Stomach (tissue), 9 donors: ENCODE data around the gene GAS6. TPM values are rescaled to one million over a fixed set of nuclear protein-coding genes. Genes with fewer than 3 reads are reported as not detected.

Experiments used
- DNase-seq, 2 donors: peaks; one replicate each; pipeline versions ENCODE4 v3.0.0 to v3.0.0-alpha.2; 2013 to 2019
- H3K27ac ChIP-seq, 5 donors: fragments of 200-600 bp in 4 of 5; sonication (generic) in 4 of 5; one replicate each; pipeline ENCODE4 v1.5.1; 2013 to 2019; ENCODE audit warnings: mild to moderate bottlenecking in 1 of 5, moderate library complexity in 1 of 5
- H3K27me3 ChIP-seq, 3 donors: fragments of 200-600 bp; sonication (generic); one replicate each; pipeline ENCODE4 v1.5.1; 2017 to 2019; ENCODE audit warnings: mixed run types in 1 of 3
- H3K36me3 ChIP-seq, 4 donors: fragments of 200-600 bp; sonication (generic); 1 replicate in 3 of 4; 2 replicates in 1 of 4; pipeline ENCODE4 v1.5.1; 2016 to 2019
- H3K4me1 ChIP-seq, 4 donors: fragments of 200-600 bp; sonication (generic); one replicate each; pipeline ENCODE4 v1.5.1; 2016 to 2019
- H3K4me3 ChIP-seq, 4 donors: fragments of 200-600 bp; sonication (generic) in 3 of 4; one replicate each; pipeline ENCODE4 v1.5.1; 2016 to 2019; ENCODE audit warnings: mild to moderate bottlenecking in 1 of 4
- H3K9me3 ChIP-seq, 4 donors: fragments of 200-600 bp; sonication (generic); one replicate each; pipeline ENCODE4 v1.5.1; 2016 to 2019
- CTCF ChIP-seq, 7 experiments: fragments of 450-650 bp in 4 of 7; fragments of 200-600 bp in 3 of 7; sonication (generic) in 3 of 7; IDR thresholded peaks; one replicate each; pipeline ENCODE4 v1.5.1; 2016 to 2019; ENCODE audit warnings: antibody characterized with exemption in 7 of 7, control low read depth in 2 of 7, mild to moderate bottlenecking in 1 of 7
- EP300 ChIP-seq: sonication (generic); formaldehyde crosslinking; IDR thresholded peaks from one replicate; pipeline ENCODE4 v1.6.1; 2017; ENCODE audit warnings: antibody characterized with exemption
- POLR2A ChIP-seq, 4 donors: fragments of 450-650 bp; IDR thresholded peaks; one replicate each; pipeline ENCODE4 v1.6.1; 2016; ENCODE audit warnings: antibody characterized with exemption in 4 of 4, control low read depth in 2 of 4, mild to moderate bottlenecking in 1 of 4, moderate library complexity in 1 of 4
- POLR2AphosphoS5 ChIP-seq, 3 donors: sonication (generic); formaldehyde crosslinking; IDR thresholded peaks; one replicate each; pipeline ENCODE4 v1.6.1; 2016; ENCODE audit warnings: antibody characterized with exemption in 3 of 3
- WGBS, 5 donors: extraction: QIAGEN DNeasy Blood & Tissue Kit in 3 of 5; methylation state at CpG; one replicate each; pipeline versions ENCODE4 v1.1.5 to v1.1.7; 2013 to 2018; 5-methylcytosine and 5-hydroxymethylcytosine counted together
- intact Hi-C: fragments of 100-400 bp; cut with DNase I; formaldehyde crosslinking; loops from one replicate; pipeline ENCODE4 v1.15.1; 2023; ENCODE audit warnings: low total_unique reads
- polyA plus RNA-seq, 3 donors: library from polyadenylated mRNA; stranded (reverse); fragments of 200-250 nt; gene quantifications; one replicate each; pipeline ENCODE4 v1.2.3, GENCODE V29; 2013
- total RNA-seq, 5 donors: library from RNA; depleted of rRNA; stranded (reverse); fragments of >200 nt; gene quantifications; one replicate each; pipeline versions ENCODE4 v1.1.0 to v1.2.3, GENCODE V29; 2014 to 2016
- donor health status: healthy with polysubstance abuse.
- donor health status: Bipolar disorder and iron deficiency.
- donor health status: healthy.

GAS6 gene
- total and polyA plus RNA-seq, 8 donors = 31.4 to 409 (median 92.9) TPM

- peaks cover 0 to 18% (median 7%) of the 10 kb centered on the region in 3 donors for H3K27me3 ChIP-seq
- no peak overlapping the region for H3K27ac ChIP-seq
- intact Hi-C loops = no loop called here
- WGBS, 5 donors = 74 to 83% (median 81%) methylated on average over 13 to 14 of the region's 14 CpGs
- TF ChIP-seq CTCF (IDR thresholded peaks at IDR 0.05) (no peak), POLR2A (IDR thresholded peaks at IDR 0.05) (no peak), POLR2AphosphoS5 (IDR thresholded peaks at IDR 0.05) (no peak), EP300 (no peak)
- H3K4me3 ChIP-seq = no peak overlapping the region
- no peaks in the 10 kb centered on the region for H3K4me1 ChIP-seq
- DNase-seq = peak in 1 of 2 donors; percentile 11
- H3K9me3 ChIP-seq = no peaks in the 10 kb centered on the region
- H3K36me3 ChIP-seq = no peaks in the 10 kb centered on the region
These were observed 81.4 kb downstream of the GAS6 start for GRCh38 chr13:113782472-113782871.

- DNase-seq = no peak
- WGBS, 5 donors = 76 to 89% (median 79%) methylated on average over 2 of the region's 2 CpGs
- TF ChIP-seq EP300 (no peak), POLR2A (IDR thresholded peaks at IDR 0.05) (no peak), POLR2AphosphoS5 (IDR thresholded peaks at IDR 0.05) (no peak), CTCF (IDR thresholded peaks at IDR 0.05) (no peak)
- Histone ChIP-seq H3K27me3 (peaks cover 0 to 27% (median 15%) of the 10 kb centered on the region in 3 donors), H3K9me3 (no peaks in the 10 kb centered on the region), H3K4me1 (no peaks in the 10 kb centered on the region), H3K27ac (no peak overlapping the region), H3K36me3 (no peaks in the 10 kb centered on the region), H3K4me3 (no peak overlapping the region)
- intact Hi-C loops = no loop called here
These were observed 82.3 kb downstream of the GAS6 start for GRCh38 chr13:113781571-113781970.

GRCh38 chr13:113777311-113778260 lies 86.3 kb downstream of the GAS6 start:
- 31 to 46% (median 37%) methylated on average over 20 to 29 of the region's 29 CpGs for WGBS, 5 donors
- TF ChIP-seq EP300 (no peak), POLR2A (IDR thresholded peaks at IDR 0.05) (no peak), CTCF (IDR thresholded peaks at IDR 0.05) (no peak), POLR2AphosphoS5 (IDR thresholded peaks at IDR 0.05) (no peak)
- peak in 1 of 2 donors; percentile 64 for DNase-seq
- Histone ChIP-seq H3K27ac (no peak overlapping the region), H3K4me1 (no peaks in the 10 kb centered on the region), H3K4me3 (no peak overlapping the region), H3K9me3 (no peaks in the 10 kb centered on the region), H3K36me3 (no peaks in the 10 kb centered on the region), H3K27me3 (peaks cover 0 to 43% (median 23%) of the 10 kb centered on the region in 3 donors)
- intact Hi-C loops = no loop called here

- no peaks in the 10 kb centered on the region for H3K36me3 ChIP-seq
- TF ChIP-seq EP300 (no peak), CTCF (IDR thresholded peaks at IDR 0.05) (no peak), POLR2AphosphoS5 (IDR thresholded peaks at IDR 0.05) (no peak), POLR2A (IDR thresholded peaks at IDR 0.05) (no peak)
- H3K9me3 ChIP-seq = peaks cover 0 to 5% (median 4%) of the 10 kb centered on the region in 4 donors
- no peak overlapping the region for H3K4me3 ChIP-seq
- peaks cover 0 to 43% (median 23%) of the 10 kb centered on the region in 3 donors for H3K27me3 ChIP-seq
- no peak overlapping the region for H3K27ac ChIP-seq
- H3K4me1 ChIP-seq = no peaks in the 10 kb centered on the region
- WGBS, 5 donors = 70 to 77% (median 72%) methylated on average over 27 to 35 of the region's 35 CpGs
- intact Hi-C loops = no loop called here
- DNase-seq = peak in 1 of 2 donors; percentile 20
These were observed 87.4 kb downstream of the GAS6 start for GRCh38 chr13:113776231-113777125.
